ENCODE results near the gene MAGOH.

The MAGOH gene

GRCh38 chr1:53270107-53270506 is 31.8 kb upstream of the MAGOH start:
- FAIRE-seq, result no peak

- FAIRE-seq, result no peak
Observed at GRCh38 chr1:53267761-53268160, 29.4 kb upstream of the MAGOH start.

- no peak for FAIRE-seq
Observed at GRCh38 chr1:53266038-53266437, 27.7 kb upstream of the MAGOH start.

GRCh38 chr1:53265581-53265980 is 27.3 kb upstream of the MAGOH start:
- FAIRE-seq, result no peak

- no peak for FAIRE-seq
Observed at GRCh38 chr1:53264048-53264447, 25.7 kb upstream of the MAGOH start.

DNA sequence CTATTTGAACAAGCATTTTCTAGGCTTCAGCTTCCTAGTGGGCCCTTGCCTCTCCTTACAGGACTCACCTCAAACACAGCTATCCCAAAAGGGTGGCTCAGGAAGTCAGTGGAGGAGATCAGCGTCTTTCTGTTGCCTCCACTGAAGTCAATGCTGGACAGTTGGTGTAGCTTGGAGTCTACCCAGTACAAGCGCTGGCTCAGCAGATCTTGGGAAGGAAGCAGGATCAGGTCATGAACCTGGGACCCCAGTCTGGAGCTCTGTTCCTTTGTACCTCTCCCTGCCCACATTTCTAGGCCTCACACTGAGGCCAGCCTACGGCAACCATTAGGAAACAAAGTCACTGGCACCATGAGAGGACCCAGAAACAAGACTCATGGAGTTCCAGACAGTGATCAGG is 23.7 kb upstream of the MAGOH start:
- FAIRE-seq, result no peak

- FAIRE-seq, result no peak
Observed at GRCh38 chr1:53260631-53261247, 22.4 kb upstream of the MAGOH start.

- no peak for FAIRE-seq
Observed at GRCh38 chr1:53259932-53260331, 21.6 kb upstream of the MAGOH start.

GRCh38 chr1:53258216-53258615 is 19.9 kb upstream of the MAGOH start:
- no peak for FAIRE-seq

DNA sequence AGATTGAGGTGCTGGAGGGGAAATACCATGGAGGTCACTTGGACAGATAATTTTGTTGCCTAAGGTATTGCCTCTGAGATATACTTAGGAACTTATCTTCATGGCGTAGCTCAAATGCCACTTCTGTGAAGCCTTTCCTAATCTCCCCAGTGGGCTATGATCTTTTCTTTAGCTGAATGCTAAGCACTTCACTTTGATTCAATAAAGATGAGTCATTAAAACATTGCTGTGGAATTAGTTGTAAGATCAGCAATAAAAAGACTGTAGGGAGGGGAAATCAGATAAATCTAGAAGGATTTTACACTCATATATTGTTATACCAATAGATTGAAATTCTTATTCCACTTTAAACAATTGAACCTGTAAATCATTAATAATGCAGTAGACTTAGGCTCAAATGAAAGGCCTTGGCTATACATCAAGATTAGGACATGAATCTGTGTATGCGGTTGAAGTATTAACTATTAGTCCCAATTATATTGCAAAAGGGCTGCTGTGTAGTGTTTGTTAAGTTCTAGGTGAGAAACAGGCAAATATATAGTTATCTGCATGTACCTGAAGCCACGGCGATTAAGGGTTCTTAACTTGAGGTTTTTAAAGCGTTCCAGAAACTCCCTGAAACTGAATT is 19.2 kb upstream of the MAGOH start:
- FAIRE-seq, result no peak

DNA sequence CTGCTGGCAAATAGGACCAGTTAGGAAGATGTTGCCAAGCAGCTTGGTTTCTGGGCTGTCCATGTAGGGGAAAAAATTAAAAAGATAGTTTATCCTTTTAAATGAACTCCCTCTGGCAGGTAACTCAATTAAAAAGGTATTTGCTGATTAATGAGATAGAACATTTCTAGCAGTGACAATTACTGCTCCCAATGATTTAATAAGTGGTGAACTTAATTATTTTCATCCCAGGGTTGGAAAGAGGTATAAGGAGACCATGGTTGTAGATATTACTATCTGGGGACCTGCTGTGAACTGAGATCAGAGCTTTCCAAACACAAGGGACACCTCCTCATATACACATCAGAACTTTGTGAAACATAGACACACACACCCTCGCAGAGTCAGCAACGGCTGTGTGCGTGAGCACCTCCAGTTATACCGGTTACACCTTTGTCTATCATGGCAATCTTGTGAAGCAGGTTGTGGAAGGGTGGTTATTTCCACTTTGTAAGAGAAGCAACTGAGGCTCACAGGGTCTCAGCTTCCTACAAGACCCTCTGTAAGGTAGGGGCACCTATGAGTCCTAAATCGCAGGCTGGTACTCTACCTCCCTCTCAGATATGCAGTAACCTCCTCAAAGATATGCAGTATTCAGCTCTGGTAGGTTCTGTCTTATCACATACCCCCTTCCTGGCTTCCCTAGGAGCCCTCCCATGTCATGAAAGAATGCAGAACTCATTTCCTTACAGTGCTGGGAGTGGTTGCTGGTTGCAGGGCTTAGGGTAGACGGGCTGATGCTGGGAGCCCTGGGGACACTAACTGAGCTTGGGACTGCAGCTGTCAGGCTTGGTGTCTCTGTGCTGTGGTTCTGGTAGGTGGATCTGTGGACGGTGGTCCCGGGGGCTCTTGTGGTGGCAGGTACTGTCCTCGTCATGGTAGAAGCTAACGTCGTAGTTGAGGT is 18.5 kb upstream of the MAGOH start:
- no peak for FAIRE-seq

DNA sequence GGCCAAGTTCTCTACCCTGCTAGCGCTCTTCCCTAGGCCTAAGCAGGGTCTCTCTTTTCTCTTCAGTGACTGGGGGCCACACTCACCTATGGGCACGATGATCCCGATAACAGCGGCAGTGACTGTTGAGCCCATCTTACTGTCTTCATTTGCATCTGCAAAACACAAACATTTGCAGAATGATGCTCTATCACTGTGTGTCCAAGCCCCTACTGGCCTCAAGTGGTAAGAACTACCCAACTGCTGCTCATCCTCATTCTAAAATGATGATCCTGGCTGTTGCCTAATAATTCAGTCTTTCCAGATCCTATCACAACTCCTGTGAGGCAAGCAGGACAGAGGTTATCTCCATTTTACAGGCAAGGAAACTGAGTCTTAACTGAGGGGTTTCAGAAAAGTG is 16.7 kb upstream of the MAGOH start:
- no peak for FAIRE-seq

DNA sequence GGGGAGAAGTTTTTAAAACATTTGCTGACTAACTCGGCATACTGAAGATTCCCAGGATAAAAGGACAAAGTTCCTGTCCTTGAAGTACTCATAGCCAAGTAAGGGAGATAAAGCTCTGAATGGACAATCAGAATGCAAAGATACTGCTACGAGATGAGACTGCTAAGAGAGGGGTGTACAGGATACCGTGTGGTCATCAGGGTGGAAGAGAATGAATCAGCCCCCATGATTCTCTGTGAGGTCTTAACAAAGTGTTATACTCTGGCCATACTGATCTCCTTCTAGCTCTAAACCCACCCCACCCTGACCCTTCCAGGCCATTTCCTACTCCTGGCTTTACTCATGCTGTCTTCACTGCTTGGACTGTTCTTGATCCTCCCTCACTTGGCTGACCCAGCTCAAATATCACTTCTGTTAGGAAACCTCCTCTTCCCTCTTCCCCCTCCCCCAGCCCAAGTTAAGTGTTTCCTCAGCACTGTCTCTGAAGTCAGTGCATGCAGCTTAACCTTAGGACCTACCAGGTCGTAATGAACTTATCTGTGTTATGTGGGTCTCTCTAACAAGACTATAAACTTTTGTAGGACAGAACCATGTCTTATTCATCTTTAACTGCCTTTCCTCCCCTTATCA is 15.8 kb upstream of the MAGOH start:
- FAIRE-seq, result no peak

- FAIRE-seq, result no peak
Observed at GRCh38 chr1:53250325-53250724, 12.0 kb upstream of the MAGOH start.

GRCh38 chr1:53249706-53250105 is 11.4 kb upstream of the MAGOH start:
- FAIRE-seq, result no peak

DNA sequence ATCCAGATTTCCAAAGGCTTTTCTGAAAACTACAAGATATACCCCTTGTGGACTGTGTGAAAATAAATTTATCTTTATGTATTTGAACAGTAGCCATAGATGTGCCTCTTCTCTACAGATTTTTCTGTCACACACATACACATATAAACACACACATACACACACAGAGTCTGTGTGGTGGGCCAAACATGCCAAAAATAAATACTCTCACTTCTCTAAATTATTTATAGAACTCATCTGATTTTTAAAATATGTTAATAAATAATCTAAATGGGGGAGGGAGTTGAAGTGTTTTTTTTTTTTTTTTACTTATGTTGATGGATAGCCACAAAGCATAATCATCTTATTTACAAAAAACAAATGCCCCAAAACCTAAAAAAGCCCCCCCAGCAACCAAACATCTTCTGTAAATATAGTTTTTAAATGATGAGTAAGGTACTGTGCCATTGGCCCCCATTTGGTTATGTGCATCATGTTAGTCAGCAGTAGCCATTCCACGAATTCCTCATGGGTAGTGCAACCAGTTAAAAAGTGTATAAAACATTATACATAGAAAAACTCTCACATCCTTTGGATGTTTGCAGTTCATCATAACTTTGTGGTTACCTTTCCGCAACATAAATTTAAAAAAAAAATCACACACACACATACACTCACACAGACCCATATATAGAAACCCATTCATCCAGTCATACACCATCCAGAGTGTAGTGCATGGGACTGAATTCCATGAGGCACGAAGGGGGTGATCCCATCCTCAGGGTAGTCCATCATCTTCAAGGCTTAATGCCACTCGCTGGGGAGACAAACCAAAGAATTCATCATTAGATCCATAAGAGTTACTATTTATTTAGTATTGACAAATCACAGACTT is 8.2 kb upstream of the MAGOH start:
- FAIRE-seq, result no peak

DNA sequence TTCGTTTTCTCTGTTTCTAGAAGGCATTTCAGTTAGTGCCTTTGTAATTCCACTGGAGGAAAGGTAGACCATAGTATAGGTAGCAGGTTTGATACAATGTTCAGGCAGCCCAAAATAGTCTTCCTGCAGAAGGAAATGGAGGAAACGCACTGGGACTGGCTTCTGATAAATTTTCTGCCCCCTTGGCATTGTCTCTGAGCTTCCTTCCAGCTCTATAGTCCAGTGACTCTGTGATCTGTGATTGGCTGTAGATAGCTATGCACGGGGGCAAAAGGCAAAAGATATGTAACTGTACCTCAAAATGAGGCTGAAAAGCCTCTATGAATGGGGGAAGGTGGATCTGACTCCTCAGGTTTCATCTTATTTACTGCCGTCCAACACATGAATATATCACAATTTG is 5.8 kb upstream of the MAGOH start:
- FAIRE-seq, result no peak

DNA sequence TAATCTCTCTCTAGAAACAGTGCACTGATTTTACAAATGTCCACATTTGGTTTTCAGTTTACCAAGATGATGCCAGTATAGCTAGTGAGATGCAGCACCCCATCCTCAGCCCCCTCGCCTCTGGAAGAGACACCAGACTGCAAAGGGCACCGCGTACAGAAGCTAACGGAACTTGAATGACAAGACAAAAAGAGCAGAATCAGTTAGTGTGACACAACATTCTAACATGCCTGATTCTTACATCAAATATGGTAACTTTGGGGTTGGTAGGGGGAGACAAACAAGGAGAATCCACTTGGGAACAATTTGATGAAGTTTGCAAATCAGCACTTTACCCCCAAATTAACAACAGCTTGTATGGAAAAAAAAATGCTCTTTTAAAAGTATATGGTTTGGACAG is 4.1 kb upstream of the MAGOH start:
- FAIRE-seq, result no peak

DNA sequence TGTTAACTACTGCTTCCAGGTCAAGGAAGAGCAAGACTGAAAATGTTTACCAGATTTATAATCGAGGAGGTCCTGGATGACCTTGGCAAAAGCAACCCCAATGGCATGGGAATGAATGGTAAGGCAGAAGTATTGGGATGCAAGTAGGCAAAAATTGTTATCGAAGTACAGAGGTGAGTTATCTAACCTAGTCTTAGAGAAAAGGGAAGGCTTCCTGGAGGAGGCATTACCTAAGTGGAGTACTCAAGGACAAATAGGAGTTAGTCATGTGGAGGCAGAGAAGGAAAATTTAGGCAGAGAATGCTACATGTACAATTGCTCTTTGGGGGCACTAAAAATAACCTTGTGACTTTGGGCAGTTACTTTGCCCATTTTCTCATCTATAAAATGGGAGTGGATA is 3.5 kb upstream of the MAGOH start:
- FAIRE-seq, result no peak

GRCh38 chr1:53237638-53238037 is 680 bp downstream of the MAGOH start:
- FAIRE-seq, result no peak

DNA sequence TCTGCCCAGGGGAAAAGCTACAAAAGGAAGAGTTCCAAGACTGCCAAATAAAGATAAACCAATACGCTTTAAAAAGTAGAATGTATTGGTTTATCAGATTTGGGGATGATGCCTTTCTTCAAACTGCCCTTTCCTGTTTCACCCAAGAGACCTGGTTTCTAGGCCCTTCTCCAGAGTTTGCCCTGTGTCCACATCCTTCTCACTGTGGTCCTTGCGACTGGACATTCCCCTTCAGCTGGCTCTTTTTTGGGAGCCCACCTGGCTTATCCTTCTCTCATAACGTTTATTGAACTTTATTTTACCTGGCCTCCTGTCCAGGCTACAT is 17.4 kb downstream of the MAGOH start:
- no peak for FAIRE-seq

GRCh38 chr1:53220171-53220961 is 18.0 kb downstream of the MAGOH start, which contains the start of gene CZIB:
CZIB (minus strand) TSS chr1:53220634; CDS start chr1:53220575, 59 bp downstream.
- FAIRE-seq, result no peak

Measured in islet of Langerhans (tissue), 1 donor.